GM10248 (cell line): Measurements from ENCODE around the gene CGREF1.

Experiments
- CTCF ChIA-PET: fragments of 300-600 bp; sonication (Branson Sonifier 250); formaldehyde crosslinking; extraction: SDS; loops from one replicate; lab custom pipeline; 2021; ENCODE audit warnings: antibody characterized with exemption; lab: Yijun Ruan, JAX
- POLR2A ChIA-PET: fragments of 350-650 bp; sonication (Branson Sonifier 250); formaldehyde crosslinking; extraction: SDS; loops from one replicate; lab custom pipeline; 2020; ENCODE audit warnings: antibody characterized with exemption; lab: Yijun Ruan, JAX
- DNase-seq: peaks from one replicate; pipeline ENCODE4 v3.0.0; 2012; ENCODE audit errors: extremely low spot score
- CTCF ChIP-seq: IDR thresholded peaks from 2 replicates; pipeline ENCODE4 v1.5.1; 2012; ENCODE audit warnings: mild to moderate bottlenecking, low read depth; ENCODE audit errors: extremely low read depth, missing control alignments, control extremely low read depth

CGREF1 gene

DNA sequence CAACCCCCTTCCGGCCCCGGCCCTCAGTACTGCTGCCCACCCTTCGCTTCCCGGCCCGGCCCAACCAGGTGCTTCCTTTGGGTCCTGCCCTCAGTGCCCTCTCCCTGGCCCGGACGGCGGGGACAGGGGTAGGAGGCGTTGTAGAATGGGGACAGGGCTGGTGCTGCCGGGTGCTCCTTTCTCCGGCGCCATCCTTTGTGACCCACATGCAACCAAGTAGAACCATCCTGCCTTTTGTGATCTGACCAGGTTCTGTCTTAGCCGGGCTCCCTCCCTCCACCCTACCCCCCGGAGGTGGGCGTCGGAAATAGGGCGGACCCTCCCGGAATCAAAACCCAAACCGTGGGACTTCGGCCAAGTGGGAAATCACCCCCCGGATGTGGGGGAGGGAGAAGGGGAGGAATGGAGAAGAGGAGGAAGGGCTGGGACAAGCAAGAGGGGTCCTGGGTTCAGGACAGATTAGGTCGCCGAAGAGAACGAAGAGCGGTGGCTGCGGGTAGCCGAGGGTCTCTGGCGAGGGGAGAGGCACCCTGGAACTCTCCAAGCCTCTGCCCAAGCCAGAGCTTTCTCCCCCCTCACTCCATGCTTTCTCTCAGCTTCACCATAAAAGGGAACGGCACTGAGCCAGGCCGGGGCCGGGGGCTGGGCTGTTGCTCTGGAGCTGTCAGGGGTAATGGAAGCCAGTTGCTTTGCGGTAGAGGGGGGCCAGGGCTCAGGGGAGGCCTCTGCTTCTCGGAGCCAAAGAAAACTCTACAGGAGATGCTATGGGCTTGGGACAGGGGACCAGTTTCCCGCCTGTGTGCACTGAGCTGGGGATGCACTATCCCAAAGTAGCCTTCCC is 46.7 kb downstream of the CGREF1 start:
- no peak for TF ChIP-seq CTCF
- POLR2A ChIA-PET: interaction anchor here (1.0 to 1.4 kb wide), 5 partner anchors 9 to 35 kb away, joined by 4 to 12 read pairs (median 4); partner anchors contain the start of gene AGBL5
- peak; percentile 39 for DNase-seq
- CTCF ChIA-PET: interaction anchor here (0.9 to 5.2 kb wide), 9 partner anchors 10 to 110 kb away, joined by 3 to 42 read pairs (median 3); partner anchors contain the start of genes AGBL5, KHK and TMEM214

- CTCF ChIA-PET: interaction anchor here (0.7 to 5.2 kb wide), 9 partner anchors 8 to 109 kb away, joined by 3 to 42 read pairs (median 3); partner anchors contain the start of genes AGBL5 and KHK
- peak; percentile 97 for DNase-seq
- TF ChIP-seq CTCF: no peak
- POLR2A ChIA-PET: interaction anchor here (0.6 to 1.4 kb wide), 7 partner anchors 9 to 307 kb away, joined by 3 to 12 read pairs (median 4); partner anchors contain the start of gene AGBL5
These were observed 47.5 kb downstream of the CGREF1 start, which contains the start of gene OST4 for GRCh38 chr2:27071277-27071989. Gene OST4 (minus strand): TSS chr2:27071654.

DNA sequence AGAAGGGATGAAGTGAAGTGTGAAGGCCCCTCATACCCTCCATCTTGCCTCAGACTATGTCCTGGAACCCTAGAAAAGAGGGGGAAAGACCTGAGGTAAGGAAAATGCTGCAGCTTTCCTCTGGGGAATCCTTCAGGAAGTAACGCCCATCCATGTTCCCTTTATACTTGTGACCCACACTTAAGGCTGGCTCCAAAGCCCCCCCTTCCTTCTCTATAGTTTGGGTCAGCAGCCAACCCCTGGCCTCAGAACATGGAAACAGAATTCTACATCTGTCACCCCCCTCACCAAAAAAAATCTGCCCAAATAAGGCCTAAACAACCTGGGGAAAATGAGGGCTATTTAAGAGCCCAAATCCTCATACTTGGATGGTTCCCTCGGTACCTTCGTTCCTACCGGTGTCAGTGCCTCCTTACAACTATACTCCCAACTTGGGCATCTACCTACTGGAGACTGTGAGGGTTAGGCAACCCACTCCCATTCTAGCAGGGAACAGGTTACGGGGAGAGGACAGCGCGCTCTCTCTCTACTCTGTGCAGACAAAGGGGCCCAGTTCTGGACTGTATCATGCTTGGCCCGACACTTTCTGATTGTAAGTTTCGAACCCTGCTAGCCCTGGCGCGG is 48.2 kb downstream of the CGREF1 start:
- no peak for DNase-seq
- POLR2A ChIA-PET: interaction anchor here (0.6 to 1.4 kb wide), 6 partner anchors 8 to 308 kb away, joined by 3 to 12 read pairs (median 4); partner anchors contain the start of gene AGBL5
- TF ChIP-seq CTCF: no peak
- CTCF ChIA-PET: interaction anchor here (0.7 to 5.2 kb wide), 9 partner anchors 9 to 109 kb away, joined by 3 to 42 read pairs (median 6); partner anchors contain the start of genes AGBL5 and KHK

GRCh38 chr2:27069961-27070618 is 48.8 kb downstream of the CGREF1 start:
- ChIA-PET CTCF (interaction anchor here (1.9 to 4.7 kb wide), 3 partner anchors 12 to 18 kb away, joined by 4 to 42 read pairs (median 9); no protein-coding TSS in a partner anchor), POLR2A (no interaction called here)
- DNase-seq: no peak
- TF ChIP-seq CTCF: no peak

- CTCF ChIA-PET: interaction anchor here (1.9 to 3.7 kb wide), 3 partner anchors 11 to 19 kb away, joined by 4 to 13 read pairs (median 9); no protein-coding TSS in a partner anchor
- TF ChIP-seq CTCF: no peak
- POLR2A ChIA-PET: interaction anchor here (1.1 kb wide), 1 partner anchor 18 kb away, joined by 3 read pairs; the partner anchor contains the start of gene AGBL5
- DNase-seq: no peak
These were observed 49.5 kb downstream of the CGREF1 start for GRCh38 chr2:27069436-27069835.
